DMS53 treated with DMSO at 0.1 percent for 48 hours (cell line): ENCODE measurements around the gene LEF1.

Experiments
- DNase-seq: peaks from one replicate; lab custom pipeline; 2025; ENCODE audit not compliant: unreplicated experiment; lab: John Stamatoyannopoulos, UW

The LEF1 gene

DNA sequence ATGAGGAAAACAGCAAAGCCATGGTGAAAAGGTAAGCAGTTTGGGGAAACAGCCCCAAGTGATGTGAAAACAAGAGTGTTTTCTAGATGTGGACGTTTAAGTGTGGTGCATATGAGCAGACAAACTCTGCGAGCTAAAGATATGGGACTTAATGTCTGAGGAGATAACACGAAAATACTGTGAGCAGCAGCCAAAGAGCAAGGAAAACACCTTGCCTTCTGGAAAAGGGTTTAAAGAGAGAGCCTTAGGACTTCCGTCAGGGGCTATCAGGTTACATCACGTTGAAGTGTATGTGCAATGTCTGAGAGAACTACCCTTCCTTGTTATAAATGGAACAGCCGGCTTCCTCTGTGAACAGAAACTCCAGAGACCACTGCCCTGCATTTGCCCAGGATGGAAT, 54.2 kb downstream of the LEF1 start:
- DNase-seq: peak; percentile 62

- DNase-seq: no peak
These were observed 55.5 kb downstream of the LEF1 start for GRCh38 chr4:108113229-108113628.

DNA sequence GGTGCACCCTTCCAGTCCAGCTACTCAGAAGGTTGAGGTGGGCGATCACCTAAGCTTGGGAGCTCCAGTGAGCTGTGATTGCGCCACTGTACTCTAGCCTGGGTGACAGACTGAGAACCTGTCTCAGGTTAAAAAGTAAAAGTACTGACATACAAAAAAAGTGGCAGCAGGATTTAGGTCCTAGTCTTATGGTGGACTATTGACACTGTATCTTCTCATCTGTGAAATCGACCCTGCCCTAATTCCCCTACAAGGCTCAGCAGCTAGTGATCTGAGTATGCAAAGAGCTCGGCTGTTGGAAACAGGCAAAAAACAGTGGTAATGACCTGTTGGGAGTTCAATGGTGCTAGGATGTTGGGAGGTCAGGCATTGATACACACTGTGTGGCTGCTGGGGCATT, 57.0 kb downstream of the LEF1 start:
- no peak for DNase-seq

DNA sequence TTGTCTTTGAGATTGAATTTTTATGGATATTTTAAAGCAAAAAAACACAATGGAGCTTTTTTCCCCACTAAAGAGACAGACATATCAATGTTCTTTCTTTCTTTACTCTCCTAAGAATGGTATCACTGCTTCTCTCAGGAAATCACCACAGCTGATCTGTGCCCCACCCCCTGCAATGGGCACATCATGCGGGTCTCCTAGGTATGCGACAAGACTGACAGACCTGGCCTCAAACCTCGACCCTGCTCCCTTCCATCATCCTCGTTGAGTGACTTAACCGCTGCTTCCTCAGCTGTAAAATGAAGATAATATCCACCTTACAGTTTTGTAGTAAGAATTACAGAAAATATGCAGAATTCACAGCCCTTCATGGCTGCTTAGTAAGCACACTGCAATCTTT, 58.3 kb downstream of the LEF1 start:
- DNase-seq: no peak

DNA sequence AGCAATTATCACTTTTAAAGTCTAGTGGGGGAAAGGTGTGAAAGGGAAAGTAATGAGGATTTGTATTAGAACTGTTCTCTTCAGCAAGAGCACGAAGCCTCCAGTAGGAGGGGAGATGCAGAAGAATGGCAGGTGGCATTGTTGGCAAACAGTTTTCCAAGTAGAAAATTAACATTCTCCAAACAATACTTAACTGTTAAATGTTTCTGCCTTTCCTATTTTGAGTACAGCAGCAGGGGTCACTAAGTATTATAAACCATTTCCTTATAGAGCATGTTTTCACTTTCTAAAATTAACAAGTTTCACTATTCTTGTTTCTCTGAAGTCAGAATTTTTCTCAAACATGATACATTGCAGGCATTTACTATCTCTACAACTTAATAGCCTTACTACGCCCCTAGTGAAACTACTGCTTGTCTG, 58.7 kb downstream of the LEF1 start:
- DNase-seq: no peak

DNA sequence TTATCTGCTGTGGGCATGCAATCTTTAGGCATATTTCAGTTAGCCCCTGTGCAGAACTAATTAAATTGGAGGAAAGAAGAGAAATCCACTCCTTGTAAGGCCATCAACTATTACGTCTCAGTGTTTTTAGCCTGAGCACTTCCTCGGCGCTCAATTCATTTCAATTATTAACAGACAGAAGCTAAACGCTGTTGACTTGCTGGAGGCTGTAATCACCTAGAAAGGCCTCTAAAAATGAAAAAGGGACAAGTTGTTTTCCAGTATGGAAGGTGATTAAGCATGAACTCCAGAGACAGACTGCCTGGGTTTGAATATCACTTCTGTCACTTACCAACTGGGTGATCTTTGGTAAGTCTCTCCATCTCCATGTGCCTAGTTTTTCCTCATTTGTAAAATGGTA, 59.6 kb downstream of the LEF1 start:
- DNase-seq: no peak

DNA sequence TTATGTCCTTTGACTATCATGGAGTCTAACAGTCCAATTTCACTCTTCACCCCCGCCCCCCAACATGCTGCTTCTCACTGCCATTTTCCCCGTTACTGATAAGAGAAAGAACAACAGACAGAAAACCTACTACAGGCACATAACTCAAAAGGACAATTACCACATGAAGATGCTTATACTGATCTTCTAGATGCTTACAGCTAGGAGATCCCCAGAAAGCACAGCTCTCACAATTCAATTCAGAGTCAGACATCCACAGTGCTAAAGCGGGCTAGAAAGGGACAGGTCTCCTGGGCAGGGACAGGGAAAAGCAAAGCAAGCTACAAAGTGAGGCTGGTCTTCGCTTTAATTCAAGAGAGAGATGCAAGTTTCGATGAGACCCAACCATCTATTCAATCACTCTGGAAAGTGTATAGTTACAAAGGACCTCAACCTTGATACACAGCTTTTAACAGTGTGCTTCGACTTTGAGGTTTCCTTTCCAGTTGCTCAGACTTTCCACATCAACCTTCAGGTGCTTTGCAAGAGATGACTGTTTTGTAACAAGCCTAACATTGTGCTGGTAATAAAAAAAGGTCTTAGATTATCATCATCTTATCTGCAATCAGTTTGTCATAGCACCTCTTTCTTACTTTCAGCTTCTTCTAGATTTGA, 60.9 kb downstream of the LEF1 start:
- DNase-seq: no peak

DNA sequence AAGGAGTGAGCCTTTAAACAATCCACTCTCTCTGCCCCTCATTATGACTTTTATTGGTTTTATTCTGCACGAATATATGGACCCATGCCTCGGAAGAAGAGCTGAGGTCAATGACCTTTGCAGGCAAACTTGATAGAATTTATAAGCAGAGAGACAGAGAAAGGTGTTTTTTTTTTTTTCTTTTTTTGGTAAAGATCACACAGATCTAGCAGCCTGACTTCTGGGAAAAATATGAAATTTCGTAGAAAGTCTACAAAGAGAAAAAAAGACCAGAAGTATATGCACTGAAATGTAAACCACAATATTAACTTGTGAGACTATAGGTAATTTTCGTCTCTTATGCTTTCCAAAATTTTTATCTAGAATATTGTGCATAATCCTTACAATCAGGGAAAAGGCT, 61.6 kb downstream of the LEF1 start:
- no peak for DNase-seq

DNA sequence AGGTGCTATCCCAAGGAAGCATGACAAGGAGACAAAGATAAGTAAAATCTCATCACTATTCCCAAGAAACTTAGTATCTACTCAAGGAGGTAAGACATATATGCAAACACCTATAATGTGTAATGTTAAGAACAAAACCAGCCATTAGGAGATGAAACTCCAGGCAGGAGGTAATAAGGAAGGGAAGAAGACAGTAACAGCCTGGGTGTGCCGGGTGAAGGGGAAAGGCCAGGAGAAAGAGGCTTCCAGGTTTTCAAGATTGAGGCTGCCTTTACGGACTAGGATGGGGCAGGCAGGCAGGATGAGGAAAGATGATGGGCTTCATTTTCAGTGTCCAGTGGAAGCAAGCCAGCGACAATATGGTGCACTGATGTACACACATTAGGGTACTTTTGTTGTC, 62.5 kb downstream of the LEF1 start:
- no peak for DNase-seq

GRCh38 chr4:108103099-108103862, 65.5 kb downstream of the LEF1 start:
- no peak for DNase-seq

- DNase-seq: no peak
These were observed 67.9 kb downstream of the LEF1 start for GRCh38 chr4:108100827-108101226.

DNA sequence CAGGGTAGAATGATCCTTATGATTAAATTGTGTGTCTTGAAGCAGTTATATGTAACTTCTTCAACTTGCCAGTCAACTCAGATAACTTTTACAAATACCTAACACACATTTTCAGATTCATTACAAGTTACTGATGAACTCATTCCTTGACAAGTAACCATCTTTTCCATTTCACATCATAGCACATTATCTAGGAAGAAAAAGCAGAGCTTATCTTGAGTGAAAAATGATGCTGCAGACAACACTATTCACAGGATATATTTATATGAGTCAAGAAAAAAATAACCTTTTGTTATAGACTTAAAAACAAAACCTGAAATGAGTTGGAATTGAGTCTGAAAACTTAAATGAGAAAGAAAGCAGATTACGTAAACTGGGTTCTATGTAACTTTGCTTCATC, 68.9 kb downstream of the LEF1 start:
- no peak for DNase-seq

DNA sequence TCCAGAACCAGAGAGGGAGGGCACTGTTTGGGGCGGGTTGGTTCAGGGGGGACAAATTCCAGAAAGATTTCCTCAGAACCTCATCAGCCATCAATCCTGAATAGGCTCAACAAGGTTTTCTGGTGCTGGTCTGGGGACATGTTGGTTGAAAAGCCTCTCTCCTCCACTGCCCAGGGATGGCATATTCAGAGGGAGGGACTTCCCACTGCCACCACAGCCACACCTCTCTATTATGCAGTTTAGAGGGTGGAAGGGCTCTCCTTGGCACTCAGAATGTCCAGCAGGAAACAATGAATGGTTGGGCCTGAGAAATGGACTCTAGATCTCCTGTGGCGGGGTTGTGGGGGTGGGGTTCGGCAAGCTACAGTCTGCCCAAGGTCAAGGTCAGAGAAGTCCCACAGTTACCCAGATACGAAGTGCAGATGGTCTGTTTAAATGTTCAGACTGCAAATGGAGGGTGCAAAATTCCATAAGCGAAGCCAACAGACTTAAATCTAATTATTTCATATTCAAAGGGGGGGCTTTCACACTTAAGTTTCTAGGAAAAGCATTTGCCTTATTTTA, 70.7 kb downstream of the LEF1 start:
- no peak for DNase-seq

- no peak for DNase-seq
These were observed 73.7 kb downstream of the LEF1 start for GRCh38 chr4:108094923-108095482.

GRCh38 chr4:108094131-108094530, 74.6 kb downstream of the LEF1 start:
- DNase-seq: no peak

DNA sequence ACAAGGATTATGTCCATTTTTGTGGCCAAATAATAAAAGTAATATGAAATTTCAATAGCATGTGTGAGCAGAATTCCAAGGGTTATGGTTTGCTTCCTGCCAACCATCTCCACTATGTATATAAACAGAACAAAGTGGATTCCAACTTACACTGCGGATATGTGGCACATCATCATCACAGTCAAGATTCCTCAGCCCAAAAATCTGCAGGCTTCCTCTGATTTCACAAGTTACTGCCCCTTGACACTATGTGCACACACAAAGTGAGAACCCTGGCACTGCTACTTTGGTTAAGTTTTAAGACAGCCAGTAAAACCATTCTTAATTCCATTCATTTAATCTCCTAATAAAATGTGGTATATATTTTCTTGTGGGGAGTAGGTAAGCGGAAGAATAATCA, 76.4 kb downstream of the LEF1 start:
- no peak for DNase-seq

- no peak for DNase-seq
These were observed 81.3 kb downstream of the LEF1 start for GRCh38 chr4:108087293-108087967.

GRCh38 chr4:108081256-108081655, 87.5 kb downstream of the LEF1 start:
- no peak for DNase-seq

GRCh38 chr4:108080747-108081146, 88.0 kb downstream of the LEF1 start:
- no peak for DNase-seq

DNA sequence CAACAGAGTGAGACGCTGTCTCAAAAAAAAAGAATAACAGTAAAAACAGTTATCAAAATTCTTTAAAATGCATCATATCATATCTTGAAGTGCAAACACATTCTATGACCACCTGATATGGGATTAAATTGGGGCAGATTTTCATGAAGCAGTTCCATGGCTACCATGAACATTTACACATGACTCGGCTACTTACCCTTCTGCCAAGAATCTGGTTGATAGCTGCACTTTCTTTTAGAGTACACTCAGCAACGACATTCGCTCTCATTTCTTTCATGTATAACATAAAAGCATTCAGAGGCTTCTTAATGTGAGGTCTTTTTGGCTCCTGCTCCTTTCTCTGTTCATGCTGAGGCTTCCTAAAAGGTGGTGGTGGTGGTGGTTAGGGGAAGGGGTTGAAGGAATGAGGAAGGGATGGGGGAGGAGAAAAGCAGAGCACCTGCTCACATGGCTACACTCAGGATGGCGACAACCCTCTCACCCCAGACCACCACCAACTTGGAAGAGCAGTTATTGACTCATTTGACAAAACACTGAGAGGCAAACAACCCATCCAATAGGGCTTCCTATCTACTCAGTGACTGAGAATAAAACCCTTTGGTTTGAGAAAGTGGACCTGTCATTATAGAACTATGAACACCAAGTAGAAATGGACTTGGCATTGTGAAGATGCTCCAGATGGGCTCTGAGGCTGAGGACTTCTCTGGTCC, 90.6 kb downstream of the LEF1 start:
- DNase-seq: no peak

DNA sequence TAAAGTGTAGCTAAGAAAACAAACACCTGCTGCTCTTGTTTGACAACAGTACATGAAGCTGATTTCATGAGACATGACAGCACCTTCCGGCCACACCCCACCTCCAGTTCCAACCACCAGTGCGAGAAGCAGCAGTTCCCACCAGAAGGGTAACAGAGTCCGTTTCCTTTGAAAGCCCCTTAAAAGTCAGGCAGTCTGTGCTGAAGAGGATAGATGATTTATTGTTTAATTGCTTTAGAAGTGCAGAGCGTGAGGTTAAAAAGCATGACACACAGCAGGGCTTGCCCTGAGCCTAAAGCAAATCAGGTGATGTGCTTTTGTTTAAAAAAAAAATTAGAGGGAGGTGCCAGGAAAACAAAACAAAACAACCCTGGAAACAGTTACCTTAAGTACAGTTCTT, 96.4 kb downstream of the LEF1 start:
- DNase-seq: no peak
